Right lobe of liver (tissue), 4 donors: Measurements from ENCODE around the gene JAM2.

Experiments
- POLR2A ChIP-seq: fragments of 450-650 bp; IDR thresholded peaks from one replicate; pipeline ENCODE4 v1.6.1; 2017; ENCODE audit warnings: antibody characterized with exemption, mild to moderate bottlenecking
- TF ChIP-seq, protein P1 (sequence below), 4 donors: fragments of 200-600 bp in 3 of 4; fragments of 450-650 bp in 1 of 4; IDR thresholded peaks; one replicate each; pipeline versions ENCODE4 v1.5.1 to v1.8.0; 2016 to 2022; ENCODE audit warnings: antibody characterized with exemption in 4 of 4, mild to moderate bottlenecking in 2 of 4
- donor health status: DM: no; HTN: no; CAD: no.
- donor health status: DM: no; HTN: no; CAD: no.
- donor health status: DM: no; HTN: yes; CAD: no.

DNA sequence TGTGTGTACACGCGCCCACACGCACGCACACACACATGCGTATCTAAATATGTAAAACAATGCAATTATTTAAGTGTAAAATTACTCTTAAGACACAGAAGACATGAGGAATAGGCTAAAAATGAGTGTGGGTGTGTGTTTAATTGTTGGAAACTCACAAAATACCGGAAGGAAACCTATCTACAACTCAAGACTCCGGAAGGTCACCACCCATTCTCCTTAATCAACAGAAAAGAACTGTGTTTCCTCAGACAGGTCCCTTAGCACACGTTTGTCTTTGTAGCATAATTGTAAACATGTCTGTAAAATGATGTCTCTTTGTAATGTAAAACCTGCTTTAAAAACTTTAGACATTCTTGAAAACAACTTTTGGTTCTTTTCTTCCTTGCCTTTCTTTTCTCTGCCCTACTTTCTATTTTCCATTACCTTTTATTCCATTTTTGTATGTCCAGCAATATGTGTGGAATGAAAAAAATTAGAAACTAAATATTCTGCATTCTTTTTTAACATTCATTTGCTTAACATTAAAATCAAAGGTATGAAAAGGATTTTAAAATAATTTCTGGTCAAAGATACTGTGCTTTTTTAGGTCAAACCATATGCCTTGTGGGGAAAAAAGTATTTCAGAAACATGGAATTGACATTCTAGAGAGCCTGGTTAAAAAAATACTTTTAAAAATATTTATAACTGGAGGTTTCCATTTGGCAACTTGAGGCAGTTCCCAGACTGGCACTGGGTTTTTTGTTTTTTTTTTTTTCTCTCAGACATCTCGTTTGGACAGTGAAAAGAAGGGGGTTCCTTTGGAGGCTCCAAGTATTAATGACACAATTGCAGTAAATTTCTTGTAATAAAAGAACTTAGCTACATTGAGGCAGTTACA, 49.5 kb downstream of the JAM2 start:
- TF ChIP-seq, protein P1, sequence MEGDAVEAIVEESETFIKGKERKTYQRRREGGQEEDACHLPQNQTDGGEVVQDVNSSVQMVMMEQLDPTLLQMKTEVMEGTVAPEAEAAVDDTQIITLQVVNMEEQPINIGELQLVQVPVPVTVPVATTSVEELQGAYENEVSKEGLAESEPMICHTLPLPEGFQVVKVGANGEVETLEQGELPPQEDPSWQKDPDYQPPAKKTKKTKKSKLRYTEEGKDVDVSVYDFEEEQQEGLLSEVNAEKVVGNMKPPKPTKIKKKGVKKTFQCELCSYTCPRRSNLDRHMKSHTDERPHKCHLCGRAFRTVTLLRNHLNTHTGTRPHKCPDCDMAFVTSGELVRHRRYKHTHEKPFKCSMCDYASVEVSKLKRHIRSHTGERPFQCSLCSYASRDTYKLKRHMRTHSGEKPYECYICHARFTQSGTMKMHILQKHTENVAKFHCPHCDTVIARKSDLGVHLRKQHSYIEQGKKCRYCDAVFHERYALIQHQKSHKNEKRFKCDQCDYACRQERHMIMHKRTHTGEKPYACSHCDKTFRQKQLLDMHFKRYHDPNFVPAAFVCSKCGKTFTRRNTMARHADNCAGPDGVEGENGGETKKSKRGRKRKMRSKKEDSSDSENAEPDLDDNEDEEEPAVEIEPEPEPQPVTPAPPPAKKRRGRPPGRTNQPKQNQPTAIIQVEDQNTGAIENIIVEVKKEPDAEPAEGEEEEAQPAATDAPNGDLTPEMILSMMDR (IDR thresholded peaks at IDR 0.05), result no peak
- TF ChIP-seq POLR2A, result no peak
